Astrocyte (in vitro differentiated cells and primary cell): ENCODE data around the gene DPF3. TPM values are rescaled to one million over a fixed set of nuclear protein-coding genes. Genes with fewer than 3 reads are reported as not detected.
A peak's percentile ranks its signal among the peaks of the same experiment; 100 is the strongest.

ENCODE experiments used
- DNase-seq: peaks from one replicate; pipeline ENCODE4 v3.0.0-alpha.2; 2010; ENCODE audit warnings: low read depth
- FAIRE-seq: peaks from 2 replicates; lab custom pipeline; 2011; peaks lifted over from hg19 to GRCh38; lab: Jason Lieb, UNC
- H2AFZ ChIP-seq: 2 replicates; pipeline ENCODE4 v1.6.0; 2012; ENCODE audit warnings: low read depth, low read length, inconsistent platforms
- H3K27ac ChIP-seq: 2 replicates; pipeline ENCODE4 v1.5.1; 2011; ENCODE audit warnings: low read depth, low read length, inconsistent platforms
- H3K27me3 ChIP-seq: 2 replicates; pipeline ENCODE4 v1.6.0; 2011; ENCODE audit warnings: low read length, inconsistent platforms; ENCODE audit not compliant: insufficient read depth
- H3K36me3 ChIP-seq: 2 replicates; pipeline ENCODE4 v1.5.1; 2011; ENCODE audit warnings: low read length, inconsistent platforms; ENCODE audit not compliant: insufficient read depth
- H3K4me1 ChIP-seq: 2 replicates; pipeline ENCODE4 v1.5.1; 2011; ENCODE audit warnings: low read length, inconsistent platforms; ENCODE audit not compliant: insufficient read depth
- H3K4me2 ChIP-seq: 2 replicates; pipeline ENCODE4 v1.6.0; 2012; ENCODE audit warnings: low read length, inconsistent platforms
- H3K4me3 ChIP-seq: 2 replicates; pipeline ENCODE4 v1.5.1; 2011; ENCODE audit warnings: low read depth, mild to moderate bottlenecking, low read length, inconsistent platforms; ENCODE audit not compliant: insufficient read depth
- H3K79me2 ChIP-seq: 2 replicates; pipeline ENCODE4 v1.6.0; 2012; ENCODE audit warnings: mild to moderate bottlenecking, low read length, inconsistent platforms; ENCODE audit not compliant: insufficient read depth
- H3K9ac ChIP-seq: 2 replicates; pipeline ENCODE4 v1.6.0; 2012; ENCODE audit warnings: mild to moderate bottlenecking, low read length, inconsistent platforms
- H3K9me3 ChIP-seq: 2 replicates; pipeline ENCODE4 v1.5.1; 2012; ENCODE audit warnings: low read depth, mild to moderate bottlenecking, low read length, inconsistent platforms; ENCODE audit not compliant: insufficient read depth
- H4K20me1 ChIP-seq: 2 replicates; pipeline ENCODE4 v1.6.0; 2012; ENCODE audit warnings: low read length, inconsistent platforms; ENCODE audit not compliant: insufficient read depth
- H3K27ac Mint-ChIP-seq: one replicate; pipeline ENCODE4 v1.8.0; 2021; ENCODE audit warnings: mild to moderate bottlenecking, mixed read lengths; ENCODE audit not compliant: unreplicated experiment
- H3K27me3 Mint-ChIP-seq: one replicate; pipeline ENCODE4 v1.8.0; 2021; ENCODE audit warnings: low read depth, mixed read lengths; ENCODE audit not compliant: unreplicated experiment
- H3K36me3 Mint-ChIP-seq: one replicate; pipeline ENCODE4 v1.8.0; 2021; ENCODE audit warnings: low read depth, mixed read lengths; ENCODE audit not compliant: unreplicated experiment
- H3K4me1 Mint-ChIP-seq: one replicate; pipeline ENCODE4 v1.8.0; 2021; ENCODE audit warnings: low read depth, mixed read lengths; ENCODE audit not compliant: unreplicated experiment
- H3K4me3 Mint-ChIP-seq: one replicate; pipeline ENCODE4 v1.8.0; 2021; ENCODE audit warnings: mild to moderate bottlenecking, moderate library complexity, mixed read lengths; ENCODE audit not compliant: unreplicated experiment
- H3K9me3 Mint-ChIP-seq: one replicate; pipeline ENCODE4 v1.8.0; 2021; ENCODE audit warnings: mild to moderate bottlenecking, mixed read lengths; ENCODE audit not compliant: unreplicated experiment
- CTCF ChIP-seq: IDR thresholded peaks from 2 replicates; pipeline ENCODE4 v1.5.1; 2011; ENCODE audit warnings: low read depth, mild to moderate bottlenecking, inconsistent platforms, low read length, moderate library complexity; ENCODE audit not compliant: insufficient read depth
- EZH2 ChIP-seq: IDR thresholded peaks from 2 replicates; pipeline ENCODE4 v1.6.1; 2012; ENCODE audit warnings: mild to moderate bottlenecking, low read length, inconsistent platforms; ENCODE audit not compliant: insufficient read depth
- total RNA-seq: library from RNA; stranded (reverse); gene quantifications from 2 replicates; pipeline ENCODE4 v1.2.1, GENCODE V29; 2021

The DPF3 gene
- total RNA-seq, 1 donor from 2014 or later = 2.4 TPM

- no peak for TF ChIP-seq CTCF
- no peak for TF ChIP-seq EZH2
- Mint-ChIP-seq H3K27me3 (peaks cover 7% of the 10 kb centered on the region), H3K9me3 (no peaks in the 10 kb centered on the region), H3K4me3 (no peak overlapping the region), H3K27ac (no peak overlapping the region), H3K4me1 (no peaks in the 10 kb centered on the region), H3K36me3 (peaks cover 4% of the 10 kb centered on the region)
- no peaks in the 10 kb centered on the region for H3K27me3 ChIP-seq
- no peaks in the 10 kb centered on the region for H3K36me3 ChIP-seq
- H3K4me3 ChIP-seq = no peak overlapping the region
- peaks cover 19% of the 10 kb centered on the region for H3K4me1 ChIP-seq
- FAIRE-seq = peak; percentile 32
- H4K20me1 ChIP-seq = no peaks in the 10 kb centered on the region
- peak overlapping the region; percentile 25 for H3K4me2 ChIP-seq
- no peak overlapping the region for H3K27ac ChIP-seq
- no peaks in the 10 kb centered on the region for H3K9me3 ChIP-seq
- H2AFZ ChIP-seq = no peak overlapping the region
- peaks cover 3% of the 10 kb centered on the region for H3K79me2 ChIP-seq
- no peak overlapping the region for H3K9ac ChIP-seq
- peak; percentile 44 for DNase-seq
Observed at GRCh38 chr14:72736786-72737559, 156.9 kb downstream of the DPF3 start.

GRCh38 chr14:72736308-72736707 lies 157.6 kb downstream of the DPF3 start:
- H3K9me3 ChIP-seq = no peaks in the 10 kb centered on the region
- DNase-seq (peak; percentile 91), FAIRE-seq (peak; percentile 29)
- Mint-ChIP-seq H3K4me1 (no peaks in the 10 kb centered on the region), H3K27me3 (peaks cover 7% of the 10 kb centered on the region), H3K27ac (no peak overlapping the region), H3K4me3 (no peak overlapping the region), H3K9me3 (no peaks in the 10 kb centered on the region), H3K36me3 (peaks cover 7% of the 10 kb centered on the region)
- H4K20me1 ChIP-seq = no peaks in the 10 kb centered on the region
- H3K36me3 ChIP-seq = no peaks in the 10 kb centered on the region
- no peak for TF ChIP-seq EZH2
- TF ChIP-seq CTCF = no peak
- peaks cover 3% of the 10 kb centered on the region for H3K79me2 ChIP-seq
- H3K27ac ChIP-seq = no peak overlapping the region
- H3K9ac ChIP-seq = no peak overlapping the region
- H3K4me2 ChIP-seq = peak overlapping the region; percentile 14
- no peaks in the 10 kb centered on the region for H3K27me3 ChIP-seq
- H3K4me1 ChIP-seq = peaks cover 19% of the 10 kb centered on the region
- no peak overlapping the region for H3K4me3 ChIP-seq
- no peak overlapping the region for H2AFZ ChIP-seq
